Ascending aorta (tissue), 2 donors: ENCODE data around the gene LRIG3. TPM values are rescaled to one million over a fixed set of nuclear protein-coding genes. Genes with fewer than 3 reads are reported as not detected.

Experiments used
- DNase-seq, 2 donors: peaks; one replicate each; pipeline ENCODE4 v3.0.0-alpha.2; 2019; ENCODE audit warnings: low spot score in 2 of 2
- H3K27ac ChIP-seq, 2 donors: fragments of 200-600 bp; sonication (generic); one replicate each; pipeline ENCODE4 v1.5.1; 2016 to 2017; ENCODE audit warnings: mild to moderate bottlenecking in 1 of 2
- H3K27me3 ChIP-seq: fragments of 200-600 bp; sonication (generic); one replicate; pipeline ENCODE4 v1.5.1; 2017
- H3K36me3 ChIP-seq, 2 donors: fragments of 200-600 bp; sonication (generic); one replicate each; pipeline ENCODE4 v1.5.1; 2016
- H3K4me1 ChIP-seq, 2 donors: fragments of 200-600 bp; sonication (generic); one replicate each; pipeline ENCODE4 v1.5.1; 2016 to 2017; ENCODE audit warnings: mild to moderate bottlenecking in 1 of 2
- H3K4me3 ChIP-seq, 2 donors: fragments of 200-600 bp; sonication (generic); one replicate each; pipeline ENCODE4 v1.5.1; 2016 to 2017; ENCODE audit warnings: mild to moderate bottlenecking in 1 of 2
- H3K9me3 ChIP-seq, 2 donors: fragments of 200-600 bp; sonication (generic); one replicate each; pipeline ENCODE4 v1.5.1; 2016
- CTCF ChIP-seq, 3 experiments: fragments of 200-600 bp in 2 of 3; fragments of 450-650 bp in 1 of 3; sonication (generic) in 2 of 3; IDR thresholded peaks; one replicate each; pipeline ENCODE4 v1.5.1; 2016 to 2019; ENCODE audit warnings: antibody characterized with exemption in 3 of 3, mild to moderate bottlenecking in 1 of 3, moderate library complexity in 1 of 3
- intact Hi-C: fragments of 100-400 bp; cut with DNase I; formaldehyde crosslinking; loops from one replicate; pipeline ENCODE4 v1.15.1; 2023
- total RNA-seq: library from RNA; depleted of rRNA; stranded (reverse); fragments of >200 nt; gene quantifications from one replicate; pipeline ENCODE4 v1.1.0, GENCODE V29; 2016

LRIG3 gene
- total RNA-seq, 1 donor from 2014 or later: 12.3 TPM

DNA sequence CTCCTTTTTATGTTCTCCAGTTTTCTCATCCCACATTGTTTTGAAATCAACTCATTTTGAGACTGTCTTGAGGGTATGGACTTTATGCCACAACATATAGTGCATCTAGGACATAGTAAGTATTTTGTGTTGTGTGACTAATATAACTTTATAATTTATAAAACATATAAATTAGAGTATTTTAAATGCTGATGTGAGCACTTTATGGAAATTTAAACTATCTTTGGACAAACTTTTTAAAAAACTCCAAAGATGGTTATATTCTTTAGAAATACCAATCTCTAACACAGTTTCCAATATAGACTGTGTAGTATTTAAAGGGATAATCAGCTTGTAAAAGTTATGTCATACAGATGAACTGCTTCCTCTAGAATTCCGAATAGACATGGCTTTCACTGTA lies 87.4 kb downstream of the LRIG3 start:
- Histone ChIP-seq H3K9me3 (no peaks in the 10 kb centered on the region), H3K36me3 (no peaks in the 10 kb centered on the region), H3K27me3 (no peaks in the 10 kb centered on the region), H3K4me1 (no peaks in the 10 kb centered on the region), H3K27ac (no peak overlapping the region), H3K4me3 (no peak overlapping the region)
- no peak for DNase-seq
- intact Hi-C loops: no loop called here
- TF ChIP-seq CTCF (IDR thresholded peaks at IDR 0.05): no peak
